Islet precursor cell (in vitro differentiated cells): ENCODE data around the gene PUS10.
"Not testable (repeated sequence)": the region's sequence is repeated elsewhere in the genome, so short reads cannot be mapped to it uniquely, and the experiment has no call there.

ENCODE experiments used
- DNase-seq: peaks from one replicate; pipeline ENCODE4 v3.0.0-alpha.2; 2018

Gene PUS10

DNA sequence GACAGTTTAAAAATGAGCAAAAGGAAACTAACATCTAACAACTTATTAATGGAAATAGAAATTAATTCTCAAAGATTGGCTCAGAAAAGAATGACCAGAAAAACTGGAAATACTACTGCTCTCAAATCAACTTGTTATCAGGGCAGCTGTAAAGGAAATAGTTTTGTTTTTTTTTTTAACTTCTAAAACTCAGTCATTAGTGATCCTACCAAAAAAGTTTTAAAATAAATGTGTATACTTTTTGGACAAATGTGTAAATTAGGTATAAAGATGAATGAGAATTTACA is 52.6 kb downstream of the PUS10 start:
- DNase-seq, result no peak

GRCh38 chr2:60964651-60965498 is 53.2 kb downstream of the PUS10 start:
- no peak for DNase-seq

GRCh38 chr2:60963190-60963589 is 54.9 kb downstream of the PUS10 start:
- no peak for DNase-seq

- no peak for DNase-seq
Observed at GRCh38 chr2:60962528-60962927, 55.5 kb downstream of the PUS10 start.

- no peak for DNase-seq
Observed at GRCh38 chr2:60961457-60961856, 56.6 kb downstream of the PUS10 start.

DNA sequence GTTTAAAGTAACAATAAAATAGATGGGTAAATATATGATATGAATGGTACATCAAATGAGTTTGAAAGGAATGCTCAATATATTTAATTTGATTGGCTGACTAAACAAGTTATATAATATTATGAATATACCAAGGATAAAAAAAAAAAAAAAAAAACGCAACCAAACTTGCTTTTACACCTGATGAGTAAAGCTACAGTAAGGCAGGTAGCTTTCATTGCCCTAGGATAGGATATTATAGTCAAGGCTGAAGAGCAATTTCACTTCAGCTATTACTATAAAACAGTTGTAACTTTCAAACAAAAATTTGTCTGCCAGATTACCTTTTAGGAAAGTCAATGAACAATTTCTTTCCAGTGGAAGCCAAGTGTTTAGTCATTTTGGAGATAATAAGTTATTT is 57.3 kb downstream of the PUS10 start:
- DNase-seq, result no peak

DNA sequence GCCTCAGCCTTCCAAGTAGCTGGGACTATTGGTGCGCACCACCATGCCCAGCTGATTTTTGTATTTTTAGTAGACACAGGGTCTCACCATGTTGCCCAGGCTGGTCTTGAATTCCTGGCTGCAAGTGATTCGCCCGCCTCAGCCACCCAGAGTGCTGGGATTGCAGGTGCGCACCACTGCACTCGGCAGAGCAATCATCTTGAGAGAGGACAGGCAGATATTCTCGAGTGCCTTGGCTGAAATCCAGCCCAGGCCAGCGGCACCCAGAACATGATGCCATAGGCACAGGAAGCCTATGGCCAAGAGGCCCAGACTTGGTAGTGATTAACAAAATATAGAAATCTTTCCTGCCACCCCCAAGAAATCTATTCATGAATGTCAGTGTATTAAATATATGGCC is 58.6 kb downstream of the PUS10 start:
- no peak for DNase-seq

- DNase-seq, result no peak
Observed at GRCh38 chr2:60958800-60959199, 59.3 kb downstream of the PUS10 start.

- no peak for DNase-seq
Observed at GRCh38 chr2:60958361-60958760, 59.7 kb downstream of the PUS10 start.

DNA sequence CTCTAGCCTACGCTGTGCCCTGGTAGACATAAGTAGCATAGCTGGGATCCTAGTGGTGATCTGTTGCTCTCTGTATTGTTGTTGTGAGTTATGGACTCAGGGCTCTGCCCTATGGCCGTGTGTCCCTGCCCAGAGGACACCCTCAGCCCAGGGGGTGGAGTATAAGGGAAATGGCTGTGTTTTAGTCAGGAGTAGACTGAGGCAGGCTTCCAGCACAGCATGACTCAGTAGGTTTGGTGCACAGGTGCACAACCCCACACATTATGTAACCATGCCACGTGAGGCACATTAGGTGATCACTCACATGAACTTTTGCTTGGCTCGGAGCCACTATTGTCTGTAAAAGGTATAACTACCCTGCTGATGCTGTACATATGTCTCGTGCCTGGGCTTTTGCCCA is 60.4 kb downstream of the PUS10 start:
- DNase-seq, result no peak

- DNase-seq, result no peak
Observed at GRCh38 chr2:60957224-60957623, 60.8 kb downstream of the PUS10 start.

GRCh38 chr2:60954139-60954538 is 63.9 kb downstream of the PUS10 start:
- DNase-seq, result no peak

- DNase-seq, result no peak
Observed at GRCh38 chr2:60948926-60949579, 69.0 kb downstream of the PUS10 start.

DNA sequence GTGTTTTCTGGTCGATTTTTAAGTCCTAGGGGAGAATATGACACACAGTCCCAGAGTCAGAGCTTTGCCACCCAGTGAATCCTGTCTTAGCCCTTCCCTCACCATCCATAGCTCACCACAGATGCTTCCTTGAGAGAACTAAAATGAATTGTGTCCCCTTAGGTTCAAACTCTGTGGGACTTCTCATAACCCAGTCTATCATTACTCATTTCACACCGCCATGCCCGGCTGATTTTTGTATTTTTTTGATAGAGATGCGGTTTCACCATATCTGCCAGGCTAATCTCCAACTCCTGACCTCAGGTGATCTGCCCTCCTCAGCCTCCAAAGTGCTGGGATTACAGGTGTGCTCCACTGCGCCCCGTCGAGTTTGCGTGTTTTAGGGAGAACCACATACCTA is 69.9 kb downstream of the PUS10 start:
- DNase-seq, result no peak

GRCh38 chr2:60947056-60947455 is 71.0 kb downstream of the PUS10 start:
- DNase-seq, result no peak

DNA sequence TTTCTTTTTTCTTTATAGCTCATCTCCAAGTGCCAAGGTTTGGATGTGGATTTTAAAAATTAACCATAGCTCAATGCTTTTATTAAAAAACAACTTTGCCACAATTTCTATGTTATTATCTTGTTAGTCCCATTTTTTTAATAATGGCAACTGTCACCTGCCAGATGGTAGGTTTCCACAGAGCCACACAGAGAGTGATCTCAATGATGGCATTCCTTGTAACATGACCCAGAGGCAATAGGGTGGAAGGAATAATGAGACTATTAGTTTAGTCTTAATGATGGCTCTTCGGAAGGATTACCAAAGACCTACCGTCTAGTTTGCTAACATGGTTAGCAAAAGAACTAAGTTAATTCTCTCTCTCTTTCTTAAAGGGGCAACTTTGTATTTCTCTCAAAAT is 72.7 kb downstream of the PUS10 start:
- no peak for DNase-seq

DNA sequence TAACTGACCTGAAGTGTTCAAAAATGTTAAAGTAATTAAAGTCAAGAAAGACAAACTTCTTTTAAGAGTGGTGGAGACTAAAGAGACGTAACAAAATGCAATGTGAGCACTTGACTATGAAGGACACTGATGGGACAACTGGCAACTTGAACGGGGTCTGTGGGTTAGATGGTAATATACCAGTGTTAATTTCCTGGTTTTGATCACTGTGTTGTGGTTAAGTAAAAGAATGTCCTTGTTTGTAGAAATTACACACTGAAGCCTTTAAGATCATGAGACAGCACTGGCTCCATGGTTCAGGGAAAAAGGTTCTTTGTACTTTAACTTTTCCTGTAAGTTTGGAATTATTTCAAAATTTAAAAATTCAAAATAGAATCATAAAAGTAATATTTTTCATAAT is 78.4 kb downstream of the PUS10 start:
- DNase-seq, result no peak

- DNase-seq, result no peak
Observed at GRCh38 chr2:60938301-60938700, 79.8 kb downstream of the PUS10 start.

- no peak for DNase-seq
Observed at GRCh38 chr2:60936757-60937156, 81.3 kb downstream of the PUS10 start.

DNA sequence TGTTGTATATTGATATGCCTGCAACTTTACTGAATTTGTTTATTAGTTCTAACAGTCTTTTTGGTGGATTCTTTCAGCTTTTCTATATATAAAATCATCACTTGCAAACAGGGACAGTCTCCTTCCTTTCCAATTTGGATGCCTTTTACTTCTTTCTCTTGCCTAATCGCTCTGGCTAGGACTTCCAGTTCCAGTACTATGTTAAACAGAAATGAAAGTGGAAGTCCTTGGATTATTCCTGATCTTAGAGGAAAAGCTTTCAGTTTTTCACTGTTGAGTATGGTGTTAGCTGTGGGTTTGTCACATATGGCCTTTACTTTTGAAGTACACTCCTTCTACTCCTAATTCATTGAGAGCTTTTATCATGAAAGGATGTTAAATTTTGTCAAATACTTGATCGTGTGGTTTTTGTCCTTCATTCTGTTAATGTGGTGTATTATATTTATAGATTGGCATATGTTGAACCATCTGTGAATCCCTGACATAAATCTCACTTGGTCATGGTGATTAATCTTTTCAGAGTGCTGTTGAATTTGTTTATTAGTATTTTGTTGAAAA is 83.8 kb downstream of the PUS10 start:
- no peak for DNase-seq

DNA sequence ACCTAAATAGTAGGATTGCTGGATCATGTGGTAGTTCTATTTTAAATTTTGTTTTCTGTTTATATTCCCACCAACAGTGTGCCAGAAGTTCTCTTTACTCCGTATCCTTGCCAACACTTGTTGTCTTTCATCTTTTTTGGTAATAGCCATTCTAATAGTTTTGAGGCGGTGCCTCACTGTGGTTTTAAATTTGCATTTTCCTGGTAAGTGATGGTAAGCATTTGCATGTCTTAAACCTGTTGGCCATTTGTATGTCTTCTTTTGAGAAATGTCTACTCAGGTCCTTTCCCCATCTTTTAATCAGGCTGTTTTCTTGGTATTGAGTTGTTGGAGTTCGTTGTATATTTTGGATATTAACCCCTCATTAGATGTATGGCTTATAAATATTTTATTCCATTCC is 85.1 kb downstream of the PUS10 start:
- no peak for DNase-seq

DNA sequence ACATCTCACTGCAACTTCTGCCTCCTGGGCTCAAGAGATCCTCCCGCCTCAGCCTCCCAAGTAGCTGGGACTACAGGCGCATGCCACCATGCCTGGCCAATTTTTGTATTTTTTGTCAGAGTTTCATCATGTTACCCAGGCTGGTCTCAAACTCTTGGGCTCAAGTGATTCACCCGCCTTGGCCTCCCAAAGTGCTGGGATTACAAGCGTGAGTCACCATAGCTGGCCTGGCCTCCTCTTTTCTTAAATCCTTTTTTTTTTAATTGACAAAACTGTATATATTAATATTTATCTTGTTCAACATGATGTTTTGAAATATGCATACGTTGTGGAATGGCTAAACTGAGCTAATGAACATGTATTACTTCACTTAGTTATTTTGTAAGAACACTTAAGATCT is 86.0 kb downstream of the PUS10 start:
- not testable (repeated sequence) for DNase-seq

DNA sequence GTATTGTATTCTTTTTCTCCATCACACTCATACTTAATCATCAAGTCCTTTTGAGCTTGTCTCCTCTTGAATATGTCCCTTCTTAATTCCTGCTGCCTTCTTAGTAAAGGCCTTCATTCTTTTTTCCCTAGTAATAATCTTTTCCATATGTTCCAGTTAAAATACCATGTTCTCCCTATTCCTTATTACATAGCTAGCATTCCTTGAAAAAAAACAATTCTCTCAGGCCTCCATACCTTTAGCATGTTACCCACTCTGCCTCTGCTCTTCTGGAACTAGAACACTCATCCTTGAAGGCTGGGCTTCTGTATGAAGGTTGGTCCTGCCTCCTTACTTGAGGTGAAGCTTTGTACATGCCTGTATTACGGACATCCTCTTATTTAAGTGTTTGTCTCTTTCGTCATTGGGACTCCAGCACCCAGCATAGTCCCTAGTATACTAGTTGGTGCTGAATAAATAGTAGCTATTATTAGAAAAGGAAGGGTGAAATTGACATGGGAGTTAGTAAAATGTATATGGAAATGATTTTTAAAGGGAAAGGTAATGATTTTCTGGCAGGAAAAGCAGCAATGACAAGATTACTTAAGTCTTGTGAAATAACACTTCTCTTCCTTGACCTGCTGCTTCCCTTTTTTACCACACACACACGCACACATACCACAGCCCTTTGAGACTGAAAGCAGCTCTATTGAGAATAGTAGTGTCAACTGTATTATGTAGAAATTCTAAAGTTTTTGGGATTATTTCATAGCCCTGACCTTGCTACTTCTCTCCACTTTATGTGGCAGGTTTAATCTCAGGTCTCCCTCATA is 91.1 kb downstream of the PUS10 start:
- DNase-seq, result no peak
